Measurements from ENCODE around the gene ANGPTL5.
A peak's percentile ranks its signal among the peaks of the same experiment; 100 is the strongest.

The ANGPTL5 gene

DNA sequence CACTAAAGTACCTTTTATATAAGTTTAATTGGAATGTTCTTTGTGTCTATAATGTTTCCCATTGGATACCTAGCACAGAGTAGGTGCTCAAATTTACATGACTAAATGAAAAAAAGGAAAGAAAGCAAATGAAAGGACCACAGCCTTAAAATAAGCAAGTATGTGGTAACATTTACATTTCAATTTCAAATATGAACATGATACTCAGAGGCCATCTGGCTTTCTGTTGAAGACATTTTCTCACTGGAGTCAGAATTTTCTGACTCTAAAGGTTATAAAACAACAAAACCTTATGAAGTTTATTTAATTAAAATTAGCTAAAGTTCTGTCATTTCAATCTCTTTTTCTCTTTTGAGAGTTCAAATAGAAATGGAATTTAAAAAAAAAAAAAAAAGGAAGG is 904 bp upstream of the ANGPTL5 start:
- ChIA-PET POLR2A (no interaction called here), CTCF (interaction anchor here (1.0 kb wide), 1 partner anchor 56 kb away, joined by 3 read pairs; no protein-coding TSS in a partner anchor)
- H3K4me3 ChIP-seq (ENCODE audit: low read depth, low read length), result no peak overlapping the region

DNA sequence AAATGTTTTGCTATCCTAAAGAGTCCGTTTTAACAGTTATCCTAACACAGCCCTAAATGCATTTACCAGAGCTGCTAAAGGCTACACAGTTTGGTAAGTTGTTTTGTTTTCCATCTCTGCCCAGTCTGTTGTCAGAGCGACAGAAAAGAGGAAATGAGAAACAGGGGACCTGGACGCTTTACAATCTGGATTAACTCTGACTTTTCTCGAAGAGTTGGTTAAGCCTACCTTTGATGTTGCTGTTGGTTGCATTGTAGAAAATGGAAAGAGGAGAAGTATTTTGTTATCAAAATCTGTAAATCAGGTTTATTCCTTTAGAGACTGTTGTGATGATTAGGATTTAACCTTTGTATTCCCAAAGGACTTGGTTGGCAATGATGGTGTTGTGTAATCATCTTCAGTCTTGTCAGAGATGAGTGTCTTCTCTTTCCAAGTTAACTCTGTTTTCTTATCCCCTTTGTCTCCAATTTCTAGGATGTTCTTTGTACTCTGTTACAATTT is 481 bp downstream of the ANGPTL5 start:
- peak overlapping the region; percentile 85 for H3K4me3 ChIP-seq (ENCODE audit: low read depth, low read length)
- POLR2A ChIA-PET, result no interaction called here
- CTCF ChIA-PET, result interaction anchor here (0.9 to 1.7 kb wide), 3 partner anchors 36 to 55 kb away, joined by 3 to 18 read pairs (median 3); no protein-coding TSS in a partner anchor
- TF ChIP-seq, protein P1, sequence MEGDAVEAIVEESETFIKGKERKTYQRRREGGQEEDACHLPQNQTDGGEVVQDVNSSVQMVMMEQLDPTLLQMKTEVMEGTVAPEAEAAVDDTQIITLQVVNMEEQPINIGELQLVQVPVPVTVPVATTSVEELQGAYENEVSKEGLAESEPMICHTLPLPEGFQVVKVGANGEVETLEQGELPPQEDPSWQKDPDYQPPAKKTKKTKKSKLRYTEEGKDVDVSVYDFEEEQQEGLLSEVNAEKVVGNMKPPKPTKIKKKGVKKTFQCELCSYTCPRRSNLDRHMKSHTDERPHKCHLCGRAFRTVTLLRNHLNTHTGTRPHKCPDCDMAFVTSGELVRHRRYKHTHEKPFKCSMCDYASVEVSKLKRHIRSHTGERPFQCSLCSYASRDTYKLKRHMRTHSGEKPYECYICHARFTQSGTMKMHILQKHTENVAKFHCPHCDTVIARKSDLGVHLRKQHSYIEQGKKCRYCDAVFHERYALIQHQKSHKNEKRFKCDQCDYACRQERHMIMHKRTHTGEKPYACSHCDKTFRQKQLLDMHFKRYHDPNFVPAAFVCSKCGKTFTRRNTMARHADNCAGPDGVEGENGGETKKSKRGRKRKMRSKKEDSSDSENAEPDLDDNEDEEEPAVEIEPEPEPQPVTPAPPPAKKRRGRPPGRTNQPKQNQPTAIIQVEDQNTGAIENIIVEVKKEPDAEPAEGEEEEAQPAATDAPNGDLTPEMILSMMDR (IDR thresholded peaks at IDR 0.05; ENCODE audit: insufficient read depth, low read length, missing control alignments), result no peak
- no peak for DNase-seq (ENCODE audit: low read depth, low spot score)

More for the DNA sequence above, 904 bp upstream of the ANGPTL5 start:
- no peak for DNase-seq (ENCODE audit: low read depth, low spot score)
- TF ChIP-seq, protein P1 (IDR thresholded peaks at IDR 0.05; ENCODE audit: insufficient read depth, low read length, missing control alignments), result no peak

DNA sequence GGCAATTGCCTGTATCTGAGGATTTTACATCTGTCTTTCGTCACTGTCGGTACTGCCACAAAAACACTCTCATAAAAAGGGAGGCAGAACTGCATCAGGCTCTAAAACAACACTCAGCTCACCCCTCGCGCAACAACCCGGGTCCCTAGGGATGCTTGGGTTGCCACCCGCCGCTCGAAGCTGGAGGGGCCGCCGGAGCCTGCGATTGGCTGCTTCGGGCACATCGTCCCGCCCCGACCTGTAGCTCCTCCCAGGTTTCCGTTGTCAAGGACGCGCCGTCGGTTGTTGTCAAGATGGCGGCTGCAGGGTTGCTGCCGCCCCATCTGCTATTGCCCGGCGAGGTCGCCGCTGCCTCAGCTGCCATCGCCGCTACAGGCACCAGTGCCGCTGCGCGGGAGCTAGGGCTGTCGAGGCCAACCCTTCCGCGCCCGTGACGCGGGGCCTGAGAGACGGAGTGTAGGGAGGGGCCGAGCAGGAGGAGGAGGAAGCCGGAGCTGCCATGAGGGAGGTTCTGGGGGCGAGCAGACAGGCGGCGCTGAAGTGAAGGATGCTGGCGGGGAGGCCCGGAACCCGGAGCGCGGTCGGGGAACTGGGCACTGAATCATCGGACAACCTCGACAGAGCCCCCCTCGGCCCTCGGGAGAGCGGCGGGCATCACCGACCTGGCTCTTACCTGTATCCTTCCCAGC is 1.4 kb downstream of the ANGPTL5 start, which contains the start of gene CEP126:
CEP126 (plus strand) TSS at position 273 of the 689 bp plus-strand sequence; CDS start at position 548, 275 bp downstream.
- H3K4me3 ChIP-seq (ENCODE audit: low read depth, low read length), result peak within 1 kb of the TSS; percentile 85
- TF ChIP-seq, protein P1 (IDR thresholded peaks at IDR 0.05; ENCODE audit: insufficient read depth, low read length, missing control alignments), result peak; percentile 75
- CTCF ChIA-PET, result interaction anchor here (0.7 to 1.7 kb wide), 16 partner anchors 9 to 457 kb away, joined by 3 to 18 read pairs (median 3); no protein-coding TSS in a partner anchor
- peak; percentile 74 for DNase-seq (ENCODE audit: low read depth, low spot score)
- POLR2A ChIA-PET, result interaction anchor here (1.0 kb wide), 1 partner anchor 51 kb away, joined by 5 read pairs; no protein-coding TSS in a partner anchor

DNA sequence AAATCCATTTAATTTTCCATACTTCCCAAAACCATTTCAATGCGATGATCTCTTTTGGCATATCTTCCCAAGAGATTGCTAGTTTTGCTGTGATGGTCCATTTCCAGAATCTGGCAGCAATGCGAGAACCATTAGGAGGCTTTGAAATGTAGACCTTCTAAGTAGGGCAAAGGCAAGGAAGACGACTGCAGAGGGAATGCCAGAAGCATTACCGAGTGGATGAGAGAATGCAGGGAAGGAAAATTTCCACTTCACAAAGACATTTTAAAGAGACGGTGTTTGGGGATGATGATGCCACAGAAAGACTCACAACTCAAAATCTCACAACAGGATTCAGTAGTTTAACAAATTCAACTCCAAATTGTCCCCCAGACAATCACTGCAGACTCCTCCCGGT is 2.0 kb downstream of the ANGPTL5 start:
- no peak for DNase-seq (ENCODE audit: low read depth, low spot score)
- TF ChIP-seq, protein P1 (IDR thresholded peaks at IDR 0.05; ENCODE audit: insufficient read depth, low read length, missing control alignments), result no peak
- ChIA-PET CTCF (interaction anchor here (0.7 to 1.7 kb wide), 16 partner anchors 10 to 457 kb away, joined by 3 to 18 read pairs (median 3); no protein-coding TSS in a partner anchor), POLR2A (interaction anchor here (1.0 kb wide), 1 partner anchor 51 kb away, joined by 5 read pairs; no protein-coding TSS in a partner anchor)
- peak overlapping the region; percentile 85 for H3K4me3 ChIP-seq (ENCODE audit: low read depth, low read length)

DNA sequence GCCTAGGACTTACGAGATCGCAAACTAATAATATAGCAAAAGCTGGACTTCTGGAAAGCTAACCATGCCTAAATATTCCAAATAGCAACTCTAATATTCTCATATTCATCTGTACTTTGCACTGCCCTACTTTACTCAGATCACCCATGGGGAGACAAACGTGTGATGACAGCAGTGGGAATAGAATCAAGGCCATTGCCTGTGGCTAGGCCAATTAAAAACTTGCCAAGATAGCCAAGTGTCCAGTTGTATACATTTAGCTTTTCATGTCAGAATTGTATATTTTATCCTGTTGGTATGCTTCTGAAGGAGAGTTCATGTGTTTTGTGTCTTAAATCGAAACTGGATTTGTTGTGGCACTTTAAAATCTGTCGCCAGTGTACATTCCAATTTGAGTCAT is 2.7 kb downstream of the ANGPTL5 start:
- H3K4me3 ChIP-seq (ENCODE audit: low read depth, low read length), result no peak overlapping the region
- POLR2A ChIA-PET, result no interaction called here
- TF ChIP-seq, protein P1 (IDR thresholded peaks at IDR 0.05; ENCODE audit: insufficient read depth, low read length, missing control alignments), result no peak
- CTCF ChIA-PET, result interaction anchor here (1.3 to 1.6 kb wide), 3 partner anchors 34 to 456 kb away, joined by 3 to 5 read pairs (median 4); no protein-coding TSS in a partner anchor
- no peak for DNase-seq (ENCODE audit: low read depth, low spot score)

DNA sequence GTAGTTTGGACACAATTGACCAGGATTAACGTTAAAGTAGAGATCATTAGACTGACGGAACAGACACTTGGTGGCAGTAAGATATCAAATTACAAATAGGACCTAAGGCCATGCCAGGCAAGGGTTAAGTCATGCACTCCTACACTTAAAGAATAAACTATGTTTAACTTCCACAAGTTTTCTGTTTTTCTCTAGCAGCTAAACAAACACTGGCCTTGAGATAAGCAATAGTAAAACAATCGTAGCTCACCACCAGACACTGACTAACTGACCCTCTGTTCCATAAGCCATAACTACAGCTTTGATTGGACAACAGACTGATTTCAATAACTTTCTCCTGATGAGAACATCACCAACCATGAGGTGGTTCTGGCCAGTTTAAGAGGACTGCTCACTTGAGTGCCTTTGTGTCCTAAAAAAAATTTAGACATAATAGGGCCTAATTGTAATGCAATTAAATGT is 3.5 kb downstream of the ANGPTL5 start:
- ChIA-PET CTCF (interaction anchor here (1.3 to 1.5 kb wide), 2 partner anchors 33 to 52 kb away, joined by 4 to 5 read pairs; no protein-coding TSS in a partner anchor), POLR2A (no interaction called here)
- no peak for DNase-seq (ENCODE audit: low read depth, low spot score)
- TF ChIP-seq, protein P1 (IDR thresholded peaks at IDR 0.05; ENCODE audit: insufficient read depth, low read length, missing control alignments), result no peak
- H3K4me3 ChIP-seq (ENCODE audit: low read depth, low read length), result no peak overlapping the region
